PFSK-1 (cell line): ENCODE results near the gene PLEKHA5.

Experiments used
- FOXP2 ChIP-seq: optimal IDR thresholded peaks from 2 replicates; pipeline ENCODE3; 2011; ENCODE audit warnings: borderline replicate concordance, control low read depth, inconsistent platforms; ENCODE audit not compliant: insufficient read depth; ENCODE audit errors: extremely low read length, extremely low read depth
- POLR2AphosphoS5 ChIP-seq: IDR thresholded peaks from 2 replicates; pipeline ENCODE4 v1.6.1; 2012; ENCODE audit warnings: low read depth, mild to moderate bottlenecking, control low read depth, low read length, moderate library complexity
- SIN3A ChIP-seq: IDR thresholded peaks from 2 replicates; pipeline ENCODE4 v1.6.1; 2012; ENCODE audit warnings: mild to moderate bottlenecking, low read length, moderate library complexity, borderline replicate concordance; ENCODE audit not compliant: insufficient read depth
- TAF1 ChIP-seq: IDR thresholded peaks from 2 replicates; pipeline ENCODE4 v1.6.1; 2012; ENCODE audit warnings: low read length, control low read depth, borderline replicate concordance; ENCODE audit not compliant: insufficient read depth

GRCh38 chr12:19190292-19191031, 60.9 kb downstream of the PLEKHA5 start:
- no peak for TF ChIP-seq POLR2AphosphoS5
- TF ChIP-seq FOXP2: no peak
- no peak for TF ChIP-seq SIN3A
- TF ChIP-seq TAF1: no peak
